MM.1S (cell line): Measurements from ENCODE around the gene COX7A1.

Experiments used
- CTCF ChIP-seq: fragments of 300-600 bp; sonication (generic); IDR thresholded peaks from 2 replicates; pipeline ENCODE4 v1.5.1; 2016; ENCODE audit warnings: antibody characterized with exemption, low read length, mixed read lengths
- EZH2 ChIP-seq: fragments of 300-600 bp; sonication (generic); optimal IDR thresholded peaks from 2 replicates; pipeline ENCODE3; 2017; ENCODE audit warnings: low read depth, mild to moderate bottlenecking, antibody characterized with exemption, low read length, mixed read lengths
- EZH2phosphoT487 ChIP-seq: fragments of 300-600 bp; sonication (generic); IDR thresholded peaks from 2 replicates; pipeline ENCODE4 v1.6.1; 2018; ENCODE audit warnings: antibody characterized with exemption, low read length

DNA sequence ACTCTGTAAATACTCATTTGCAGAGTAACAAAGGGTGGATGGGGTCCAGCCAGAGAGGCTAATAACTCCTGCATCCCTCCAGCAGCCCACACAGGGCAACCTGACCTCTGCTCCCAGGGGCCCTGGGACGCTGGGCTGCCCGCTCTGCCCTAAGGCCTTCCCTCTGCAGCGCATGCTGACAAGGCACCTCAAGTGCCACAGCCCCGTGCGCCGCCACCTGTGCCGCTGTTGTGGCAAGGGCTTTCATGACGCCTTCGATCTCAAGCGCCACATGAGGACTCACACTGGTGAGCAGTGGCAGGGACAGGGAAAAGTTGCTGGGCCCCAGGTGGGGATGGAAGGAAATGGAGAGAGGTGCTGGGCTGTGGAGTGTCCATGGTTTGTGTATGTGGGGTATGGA is 39.6 kb downstream of the COX7A1 start:
- no peak for TF ChIP-seq EZH2
- no peak for TF ChIP-seq CTCF
- TF ChIP-seq EZH2phosphoT487: no peak
